ENCODE measurements around the gene CUL4B.

GRCh38 chrX:120499301-120500072, 61.3 kb downstream of the CUL4B start:
- TF ChIP-seq CTCF (IDR thresholded peaks at IDR 0.05 in 8 of 11, conservative IDR thresholded peaks at IDR 0.05 in 3 of 11) (no peak), POLR2A (IDR thresholded peaks at IDR 0.05) (no peak), POLR2AphosphoS5 (IDR thresholded peaks at IDR 0.05) (no peak)
